ENCODE results near the gene ZNF717. TPM values are rescaled to one million over a fixed set of nuclear protein-coding genes. Genes with fewer than 3 reads are reported as not detected.

ZNF717 gene
- 22.0 and 25.3 TPM in 2 replicates for total RNA-seq

DNA sequence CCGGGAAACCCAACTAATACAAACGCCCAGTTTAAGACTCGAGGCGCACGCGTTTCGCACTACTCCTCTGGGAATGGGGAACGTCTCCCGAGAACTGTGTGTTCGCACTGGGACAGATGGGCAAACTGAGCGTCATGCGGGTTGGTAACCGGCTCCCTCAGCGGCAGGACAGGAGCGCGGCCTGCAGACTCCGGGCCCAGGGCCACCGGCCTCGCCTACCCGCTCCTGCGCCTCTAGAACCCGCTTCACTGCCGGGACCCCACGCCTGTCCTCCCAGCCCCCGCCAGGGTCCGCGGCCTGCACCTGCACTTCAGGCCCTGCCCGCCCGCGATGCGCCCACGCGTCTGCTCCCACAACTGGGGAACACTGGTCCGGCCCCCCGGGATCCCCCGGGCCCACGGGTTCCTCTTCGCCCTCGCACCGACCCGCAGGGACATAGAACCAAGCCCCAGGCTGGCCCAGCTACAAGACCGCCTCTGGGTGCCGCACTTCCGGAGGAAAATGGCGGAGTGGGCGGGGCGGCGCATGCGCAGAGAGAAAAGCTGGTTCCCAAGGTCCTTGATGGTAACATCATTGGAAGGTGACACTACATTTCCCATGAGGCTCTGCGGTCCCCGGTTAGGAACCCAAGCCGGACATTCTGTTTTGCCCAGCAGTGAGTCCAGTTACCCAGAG is at the start of gene ZNF717:
TSS of gene ZNF717 (minus strand) at position 469 of the 675 bp plus-strand sequence. CDS start 2,187 bp downstream, outside the sequence.

Small RNAs within 50 kb of the gene (small RNA-seq; reads per million reads assigned to genes)
- not detected for gene MIR4273

Other genes with a start within 250 kb of the ZNF717 start
- not detected in 2 replicates for gene FRG2C, start 121.2 kb downstream of the ZNF717 start, total RNA-seq